HG02610 (cell line): ENCODE data around the gene CACNA1A.
"Not testable (repeated sequence)": the region's sequence is repeated elsewhere in the genome, so short reads cannot be mapped to it uniquely, and the experiment has no call there.

Experiments used
- ATAC-seq: cut with Tn5 transposase; IDR thresholded peaks from one replicate; pipeline ENCODE4 v1.9.1; 2021; ENCODE audit warnings: mild to moderate bottlenecking, moderate library complexity; ENCODE audit not compliant: unreplicated experiment

CACNA1A gene

DNA sequence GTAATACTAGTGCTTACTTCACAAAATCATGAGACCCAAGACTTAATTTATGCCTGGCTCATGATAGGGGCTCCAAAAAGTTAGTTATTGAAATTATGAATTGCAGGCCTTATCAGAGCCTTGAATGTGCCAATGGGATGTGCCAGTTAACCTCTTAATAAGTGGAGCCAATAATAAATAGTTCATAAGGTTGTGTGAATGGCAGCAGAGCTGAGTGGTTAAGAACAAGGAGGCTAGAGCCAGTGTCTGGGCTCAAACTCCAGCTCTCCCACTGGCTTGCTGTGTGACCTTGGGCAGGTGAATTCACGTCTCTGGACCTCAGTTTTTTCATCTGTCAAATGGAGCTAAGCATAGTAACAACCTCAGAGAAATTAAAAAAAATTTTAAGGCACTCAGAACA lies 222.4 kb downstream of the CACNA1A start:
- no peak for ATAC-seq

DNA sequence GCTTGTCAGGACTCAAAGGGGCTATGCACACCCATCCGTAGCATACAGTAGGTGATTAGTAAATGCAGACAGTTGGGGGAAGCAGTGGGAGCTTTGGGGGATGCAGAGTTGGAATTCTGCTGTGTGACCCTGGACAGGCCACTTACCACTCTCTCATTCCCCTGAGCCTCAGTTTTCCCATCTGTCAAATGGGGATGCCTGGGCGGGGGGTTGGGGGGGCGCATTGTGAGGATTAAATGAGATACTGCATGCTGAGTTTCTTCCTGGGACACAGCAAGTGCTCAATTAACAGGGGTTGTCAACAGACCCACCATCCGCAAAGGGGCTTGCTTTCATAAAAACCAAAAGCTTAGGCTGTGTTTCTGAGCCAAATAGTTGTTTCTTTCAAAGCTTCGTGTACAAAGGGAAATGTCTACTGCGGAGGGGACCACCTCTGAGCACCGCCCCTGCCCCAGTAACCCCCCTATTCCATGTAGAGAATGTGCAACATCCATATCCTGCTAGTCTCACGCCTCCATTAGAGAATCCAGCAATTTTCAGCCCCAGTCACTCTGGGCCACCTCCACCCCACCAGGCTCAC lies 223.7 kb downstream of the CACNA1A start:
- ATAC-seq = no peak

DNA sequence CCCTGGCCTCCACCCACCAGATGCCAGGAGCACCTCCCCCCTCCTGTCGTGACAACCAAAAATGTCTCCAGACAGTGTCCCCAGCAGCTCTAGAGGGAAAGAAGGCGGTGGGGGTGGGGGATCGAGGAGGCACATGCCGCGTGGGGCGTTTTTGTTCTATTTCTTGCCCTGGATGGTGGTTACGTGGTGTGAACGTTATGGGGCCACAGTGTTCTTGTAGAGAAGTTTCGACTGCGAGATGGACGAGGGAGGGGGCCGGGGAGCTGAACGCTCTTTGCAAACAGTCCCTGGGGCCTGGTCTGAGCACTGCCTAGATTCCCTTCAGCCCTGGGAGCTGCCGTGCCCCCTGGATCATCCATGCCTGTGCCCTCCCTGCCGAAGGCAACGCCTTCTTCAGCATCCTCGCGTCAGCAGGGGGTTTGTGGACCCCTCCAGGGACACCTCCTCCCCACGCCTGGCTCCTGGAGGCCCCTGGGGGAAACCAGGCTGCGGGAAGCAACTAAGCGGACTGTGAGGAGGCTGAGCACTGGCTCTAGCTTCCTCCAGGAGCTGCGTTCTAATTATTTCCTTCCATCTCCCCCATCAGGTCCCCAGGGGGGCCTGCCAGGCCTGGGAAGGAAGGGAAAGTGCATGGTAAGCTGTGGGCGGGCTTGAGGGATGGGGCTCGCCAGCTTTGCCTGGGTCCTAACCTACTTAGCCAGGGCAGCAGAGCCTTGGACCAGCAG lies 224.6 kb downstream of the CACNA1A start:
- ATAC-seq = no peak

DNA sequence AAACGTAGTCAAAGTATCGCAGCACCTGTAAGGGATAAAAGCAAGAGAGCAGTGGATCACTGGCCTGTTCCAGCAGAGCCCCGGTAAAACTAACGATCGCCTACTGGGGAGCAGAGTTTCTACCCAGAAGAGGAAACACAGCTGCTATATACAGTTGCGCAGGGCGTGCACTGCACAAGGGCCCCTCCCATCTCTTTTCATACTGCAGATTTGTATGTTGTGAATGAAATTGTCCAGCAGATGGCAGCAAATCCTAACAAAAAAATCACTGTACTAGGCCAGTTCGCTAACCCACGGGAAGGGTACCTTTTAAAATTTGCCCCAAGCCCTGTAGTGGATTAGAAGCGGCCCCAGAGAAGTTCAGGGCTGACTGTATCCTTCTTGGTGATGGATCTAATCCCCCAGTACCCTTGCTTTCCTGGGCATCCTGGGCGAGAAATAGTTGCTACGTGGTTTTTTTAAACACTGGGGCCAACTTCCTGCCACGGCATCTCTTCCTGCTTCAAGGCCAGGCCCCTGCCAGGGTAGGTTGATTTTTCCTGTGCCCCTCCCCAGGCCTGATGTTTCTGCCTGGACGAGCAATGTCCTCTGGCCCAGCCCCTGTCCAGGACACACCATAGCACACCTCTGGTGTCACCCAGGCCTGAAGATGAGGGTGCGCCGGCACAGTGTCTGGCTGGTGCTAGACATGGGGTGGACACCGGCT lies 229.0 kb downstream of the CACNA1A start:
- ATAC-seq = peak; percentile 57

DNA sequence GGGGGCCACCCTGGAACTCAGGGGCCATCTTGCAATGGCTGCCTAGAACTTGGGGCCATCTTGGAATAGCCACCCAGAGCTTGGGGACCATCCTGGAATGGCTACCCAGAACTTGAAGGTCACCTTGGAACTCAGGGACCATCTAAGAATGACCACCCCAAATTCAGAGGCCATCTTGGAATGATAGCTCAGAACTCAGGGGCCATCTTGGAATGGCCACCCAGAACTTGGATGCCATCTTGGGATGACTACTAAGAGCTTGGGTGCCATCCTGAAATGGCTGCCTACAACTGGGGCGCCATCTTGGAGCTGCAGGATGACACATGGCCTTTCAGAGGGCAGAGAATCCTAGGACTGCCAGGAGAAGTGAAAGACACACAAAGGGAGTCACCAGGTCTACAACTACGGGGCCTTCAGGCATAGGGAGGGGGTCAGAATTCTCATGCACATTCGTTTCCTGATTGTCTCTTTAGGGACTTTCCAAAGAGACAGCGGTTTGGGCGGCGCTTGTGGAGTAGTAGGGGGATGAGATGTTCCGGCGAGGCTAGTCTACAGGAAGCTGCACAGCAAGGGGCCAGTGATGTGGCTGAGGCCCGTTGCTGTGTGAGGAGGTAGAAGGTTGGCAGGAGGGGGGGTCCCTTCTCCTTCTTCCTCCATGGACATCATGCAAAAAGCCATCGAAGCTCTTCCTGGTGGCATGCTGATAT lies 231.1 kb downstream of the CACNA1A start:
- no peak for ATAC-seq

DNA sequence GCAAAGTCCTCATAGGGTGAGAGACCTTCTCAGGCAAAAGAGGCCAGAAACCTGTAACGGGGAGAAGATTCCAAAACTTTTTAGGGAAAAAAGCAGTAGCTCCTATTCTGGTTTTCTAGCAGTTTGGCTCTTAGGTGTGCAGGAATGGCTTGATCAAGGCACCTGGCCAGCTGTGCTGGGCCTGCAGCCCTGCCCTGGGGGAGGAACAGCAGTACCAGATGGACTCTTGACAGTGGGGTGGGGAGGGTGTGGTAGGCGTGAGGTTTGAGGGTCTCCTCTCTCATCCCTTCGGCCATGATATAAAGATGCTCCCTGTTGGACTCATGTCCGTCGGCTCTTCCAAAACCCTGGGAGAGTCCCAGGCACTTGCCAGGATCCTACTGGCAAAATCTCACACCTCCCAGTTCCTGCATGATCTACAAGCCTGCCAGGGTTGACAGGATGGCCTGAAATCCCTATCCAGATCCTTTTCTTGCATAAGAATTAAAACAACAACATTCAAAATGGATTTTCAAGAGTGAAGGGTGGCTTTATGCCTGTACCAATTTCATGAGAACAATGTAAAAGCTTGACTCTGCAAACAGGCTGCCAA lies 235.7 kb downstream of the CACNA1A start:
- ATAC-seq = no peak

DNA sequence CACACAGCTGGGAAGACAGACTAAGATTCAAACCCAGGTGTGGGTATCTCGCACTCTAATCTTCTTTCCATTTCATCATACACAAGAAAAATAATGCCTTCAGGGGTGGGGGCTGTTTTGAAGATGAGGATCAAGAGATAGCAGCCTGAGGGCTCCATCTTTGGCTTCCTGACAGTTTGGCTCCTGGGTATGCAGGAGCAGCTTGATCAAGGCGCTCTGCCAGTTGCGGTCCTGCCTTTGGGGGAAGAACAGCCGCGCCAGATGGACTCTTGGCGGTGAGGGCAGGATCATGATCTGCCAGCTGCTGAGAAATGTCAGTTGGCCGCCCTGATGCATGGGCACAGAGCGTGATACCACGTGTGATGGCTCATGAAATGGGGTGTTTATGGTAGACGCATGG lies 236.9 kb downstream of the CACNA1A start:
- ATAC-seq = no peak

DNA sequence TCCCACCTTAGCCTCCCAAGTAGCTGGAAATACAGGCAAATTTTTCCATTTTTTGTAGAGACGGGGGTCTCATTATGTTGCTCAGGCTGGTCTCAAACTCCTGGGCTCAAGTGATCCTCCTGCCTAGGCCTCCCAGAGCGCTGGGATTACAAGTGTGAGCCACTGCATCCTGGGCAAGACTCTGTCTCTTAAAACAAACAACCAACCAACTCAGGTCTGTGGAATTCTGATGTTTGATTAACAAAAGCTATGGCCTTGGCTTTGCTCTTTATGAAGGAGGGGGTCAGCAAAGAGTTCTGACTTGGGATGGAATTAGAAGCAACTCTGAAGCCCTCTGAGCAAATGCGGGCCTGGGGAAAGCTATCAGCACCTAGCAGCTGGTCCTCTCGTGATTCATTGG lies 238.4 kb downstream of the CACNA1A start:
- ATAC-seq = no peak

DNA sequence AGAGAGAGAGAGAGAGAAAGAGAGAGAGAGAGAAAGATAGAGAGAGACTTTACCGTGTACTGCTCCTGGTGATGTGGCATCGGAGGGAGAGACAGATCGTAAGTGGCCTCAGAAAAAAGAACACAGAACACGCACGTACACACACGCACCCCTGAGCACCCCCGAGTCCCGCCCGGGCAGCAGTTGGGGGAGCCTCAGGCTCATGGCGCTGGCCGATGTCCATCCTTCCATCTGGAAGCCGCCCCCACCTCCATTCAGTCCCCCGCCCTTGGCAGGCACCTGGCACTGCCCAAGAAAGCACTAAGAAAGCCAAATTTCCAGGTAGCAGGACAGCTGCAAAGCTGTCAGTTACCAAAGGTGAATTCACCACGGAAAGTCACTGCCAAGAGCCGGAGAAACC lies 239.1 kb downstream of the CACNA1A start:
- ATAC-seq = no peak

DNA sequence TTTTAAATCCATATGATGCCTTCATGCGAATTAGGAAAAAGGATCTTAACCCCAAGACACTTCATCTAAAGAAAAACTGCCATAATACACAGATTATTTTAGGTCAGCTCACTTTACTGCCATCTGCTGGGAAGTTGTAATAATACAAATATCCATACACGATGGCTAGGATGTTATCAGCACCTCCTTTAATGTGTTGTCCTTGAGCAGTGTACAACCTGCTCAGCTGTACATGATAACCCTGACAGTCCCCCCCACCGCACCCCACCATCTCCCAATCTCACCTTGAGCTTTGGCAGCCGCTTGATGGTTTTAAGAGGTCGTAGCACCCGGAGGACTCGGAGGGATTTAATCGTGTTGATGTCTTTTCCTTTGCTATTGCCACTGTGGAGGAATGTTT lies 243.8 kb downstream of the CACNA1A start:
- no peak for ATAC-seq

DNA sequence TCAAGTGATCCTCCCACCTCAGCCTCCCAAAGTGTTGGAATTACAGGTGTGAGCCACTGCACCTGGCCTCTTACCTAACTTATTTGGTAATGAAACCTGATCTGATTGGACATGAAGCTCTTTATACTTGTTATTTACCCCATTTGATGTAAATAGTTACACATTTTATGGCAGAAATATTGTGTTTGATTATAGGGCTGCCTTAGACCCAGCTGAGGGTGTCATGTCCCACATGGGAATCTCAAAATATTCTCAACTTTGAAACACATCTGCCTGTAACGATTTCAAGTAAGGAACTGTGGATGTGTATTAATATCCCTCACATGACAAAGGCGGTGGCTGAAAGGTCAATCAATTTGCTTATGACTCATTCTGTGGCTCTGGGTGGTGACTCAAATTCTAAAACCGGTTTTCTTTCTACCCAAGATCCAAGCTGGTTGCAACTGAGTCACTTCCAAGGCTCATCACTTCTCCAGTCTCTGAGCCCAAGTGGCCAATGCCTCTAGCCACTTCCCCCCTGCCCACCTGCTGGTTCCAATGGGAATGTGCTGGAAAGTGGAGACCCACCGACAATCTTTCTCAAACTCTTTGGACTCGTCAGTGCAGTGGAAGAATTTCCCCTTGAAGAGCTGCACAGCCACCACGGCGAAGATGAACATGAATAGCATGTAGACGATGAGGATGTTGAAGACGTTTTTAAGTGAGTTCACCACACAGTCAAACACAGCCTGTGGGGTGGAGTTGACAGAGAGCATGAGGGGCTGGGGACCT lies 245.2 kb downstream of the CACNA1A start:
- ATAC-seq = peak; percentile 75

DNA sequence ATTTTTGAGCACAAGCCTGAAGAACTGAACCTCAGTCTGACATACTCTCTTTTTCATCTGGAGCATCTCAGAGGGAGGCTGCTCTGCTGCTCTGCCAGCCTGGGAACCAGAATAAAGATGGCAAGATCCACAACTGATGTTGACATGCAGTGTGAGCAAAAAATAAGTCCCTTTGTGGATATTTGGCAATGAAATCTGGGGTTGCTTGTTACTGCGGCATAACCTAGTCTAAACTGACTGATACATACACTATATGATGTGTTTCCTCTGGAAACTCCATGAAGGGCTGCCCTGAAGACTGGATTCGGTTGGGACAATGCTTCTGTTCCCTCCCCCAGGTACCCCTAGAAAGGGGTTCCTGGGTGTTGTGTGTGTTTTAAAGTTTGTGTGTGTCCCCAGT lies 249.4 kb downstream of the CACNA1A start:
- no peak for ATAC-seq

DNA sequence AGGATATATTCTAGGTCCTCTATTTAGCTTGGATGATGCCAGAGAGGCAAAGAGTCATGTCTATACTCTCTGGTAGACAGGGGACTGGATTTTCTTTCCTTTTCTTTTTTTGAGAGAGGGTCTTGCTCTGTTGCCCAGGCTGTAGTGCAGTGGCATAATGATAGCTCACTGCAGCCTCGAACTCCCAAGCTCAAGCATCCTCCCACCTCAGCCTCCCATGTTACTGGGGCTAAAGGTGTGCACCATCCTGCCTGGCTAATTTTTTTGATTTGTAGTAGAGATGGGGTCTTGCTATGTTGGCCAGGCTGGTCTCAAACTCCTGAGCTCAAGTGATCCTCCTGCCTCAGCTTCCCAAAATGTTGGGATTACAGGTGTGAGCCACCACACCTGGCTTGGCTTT lies 249.9 kb downstream of the CACNA1A start:
- not testable (repeated sequence) for ATAC-seq

DNA sequence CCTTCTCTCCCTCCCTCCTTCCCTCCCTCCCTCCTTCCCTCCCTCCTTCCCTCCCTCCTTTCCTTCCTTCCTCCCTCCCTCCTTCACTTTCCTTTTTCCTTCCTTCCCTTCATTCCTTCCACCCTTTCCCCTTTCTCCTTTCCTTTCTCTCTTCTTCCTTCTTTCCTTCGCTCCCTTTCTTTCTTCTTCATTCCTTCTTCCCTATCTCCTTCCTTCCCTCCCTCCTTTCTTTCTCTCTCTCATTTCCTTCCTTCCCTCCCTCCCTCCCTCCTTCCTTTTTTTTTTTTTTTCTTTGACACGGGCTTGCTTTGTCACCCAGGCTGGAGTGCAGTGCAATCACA lies 250.6 kb downstream of the CACNA1A start:
- ATAC-seq = no peak

DNA sequence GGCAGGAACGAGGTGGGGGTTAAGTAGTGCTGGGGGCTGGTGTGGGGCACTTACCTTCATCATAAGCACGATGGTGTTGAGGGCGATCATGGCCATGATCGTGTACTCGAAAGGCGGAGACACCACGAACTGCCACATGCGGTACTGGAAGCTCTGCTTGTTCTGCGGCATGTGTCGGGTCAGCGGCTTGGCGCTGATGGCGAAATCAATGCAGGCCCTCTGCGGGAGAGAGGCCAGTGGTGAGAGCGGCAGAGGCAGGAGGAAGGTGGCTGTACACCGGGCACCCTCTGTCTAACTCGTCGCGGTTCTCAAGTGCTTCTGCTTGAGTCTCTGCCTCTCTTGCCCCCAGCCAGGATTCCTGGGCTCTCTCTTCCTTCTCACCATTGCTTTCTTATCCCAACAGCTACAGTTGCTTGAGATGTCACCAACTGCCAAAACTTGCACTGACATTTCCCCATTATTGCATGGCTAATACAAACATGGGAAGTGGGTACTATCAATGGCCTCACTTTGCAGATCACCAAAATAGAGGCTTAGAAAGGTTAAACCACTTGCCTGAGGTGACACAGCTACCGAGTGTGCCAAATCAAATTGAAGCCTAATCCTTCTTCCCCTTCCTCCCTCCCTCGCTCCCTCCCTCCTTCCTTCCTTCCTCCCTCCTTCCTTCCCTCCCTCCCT lies 251.1 kb downstream of the CACNA1A start:
- no peak for ATAC-seq

DNA sequence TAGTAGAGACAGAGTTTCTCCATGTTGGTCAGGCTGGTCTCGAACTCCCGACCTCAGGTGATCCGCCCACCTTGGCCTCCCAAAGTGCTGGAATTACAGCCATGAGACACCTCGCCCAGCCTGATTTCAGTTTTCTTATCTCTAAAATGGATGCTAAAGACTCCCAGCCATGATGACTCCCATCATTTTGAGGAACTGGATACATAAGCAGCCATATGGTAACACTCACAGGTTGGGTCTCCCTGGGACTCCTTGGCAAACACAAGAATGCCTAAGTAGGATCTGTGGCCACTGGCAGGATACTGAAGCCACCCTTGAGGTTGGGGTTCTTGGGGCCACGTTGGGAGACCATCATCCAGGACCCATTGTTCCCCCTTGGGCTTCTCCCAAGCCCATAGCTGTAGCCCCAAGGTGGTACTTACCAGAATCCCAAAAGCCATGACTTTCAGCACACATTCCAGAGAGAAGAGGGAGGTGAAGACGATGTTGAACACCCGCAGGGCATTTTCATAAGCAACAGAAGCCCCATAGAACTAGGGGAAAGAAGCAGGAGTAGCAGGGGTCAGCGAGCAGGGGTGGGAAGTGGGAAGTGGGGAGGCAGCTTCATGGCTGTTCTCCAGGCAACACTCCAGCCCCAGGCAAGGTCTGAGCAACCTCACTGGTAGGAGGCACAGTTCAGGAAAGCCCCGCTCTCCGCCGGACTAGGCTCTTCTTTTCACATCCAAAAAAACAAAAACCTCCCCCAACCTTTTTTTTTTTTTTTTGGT lies 253.5 kb downstream of the CACNA1A start:
- no peak for ATAC-seq

DNA sequence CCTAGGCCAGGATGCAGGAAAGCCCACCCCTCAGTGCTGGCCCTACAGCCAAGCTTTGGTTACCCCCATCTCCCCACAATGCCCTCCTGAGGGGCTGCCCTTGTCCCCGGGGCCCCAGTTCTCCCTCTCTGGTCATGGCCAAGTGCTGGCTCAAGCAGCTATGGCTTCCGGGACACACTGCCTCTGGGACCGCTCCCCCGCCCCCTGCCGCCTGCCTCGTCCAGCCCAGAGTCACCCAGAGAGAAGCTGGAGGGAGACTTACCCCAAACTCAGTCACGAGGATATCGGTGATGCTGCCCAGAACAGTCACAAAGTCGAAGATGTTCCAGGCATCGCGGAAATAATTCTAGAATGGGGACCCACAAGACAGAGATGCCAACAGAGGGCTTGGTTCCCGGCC lies 261.4 kb downstream of the CACNA1A start:
- no peak for ATAC-seq

DNA sequence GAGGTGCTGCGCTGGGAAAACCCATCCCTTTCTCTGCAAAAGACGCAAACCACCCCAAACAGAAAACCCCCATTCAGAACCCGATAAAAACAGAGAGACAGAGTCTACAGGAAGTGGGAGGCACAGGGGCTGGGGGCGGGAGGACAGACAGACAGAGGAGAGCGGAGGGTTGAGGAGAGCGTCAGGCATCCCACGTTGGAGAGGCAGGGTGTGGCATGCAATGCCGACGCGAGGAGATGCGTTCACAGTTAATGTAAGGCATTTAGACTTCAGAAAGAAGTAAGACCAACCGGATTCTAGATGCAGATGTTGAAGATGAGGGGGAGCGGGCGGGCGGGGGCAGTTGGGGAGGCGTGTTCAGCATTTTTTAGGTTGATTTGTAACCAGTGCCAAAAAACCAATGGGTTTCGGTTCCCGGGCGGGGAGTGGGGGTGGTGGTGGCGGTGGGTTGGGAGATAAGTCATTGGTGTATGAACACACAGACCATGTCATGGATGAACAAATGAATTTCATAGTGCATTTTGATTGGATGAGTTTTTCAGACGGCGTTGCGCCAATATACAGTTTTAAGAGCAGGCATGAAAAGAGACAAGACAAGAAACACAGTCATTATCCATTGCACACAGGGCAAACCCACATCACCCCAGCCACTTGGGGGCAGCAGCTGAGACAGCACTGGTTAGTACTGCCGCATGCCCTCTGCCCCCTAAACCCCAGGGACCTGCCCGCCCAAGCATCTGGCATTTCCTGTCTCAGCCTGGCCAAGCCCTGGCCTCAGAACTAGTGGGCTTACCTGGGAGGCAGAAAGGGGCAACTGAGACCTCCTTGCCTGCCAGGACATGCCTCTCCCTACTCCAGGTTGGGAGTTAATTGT lies 264.8 kb downstream of the CACNA1A start:
- ATAC-seq = no peak
